Lung (tissue), 12 donors: Measurements from ENCODE around the gene CYRIA. TPM values are rescaled to one million over a fixed set of nuclear protein-coding genes. Genes with fewer than 3 reads are reported as not detected.

Source experiments
- ATAC-seq: fragments of 200-7000 bp; cut with Tn5 transposase; one replicate; pipeline ENCODE4 v1.9.1; 2020; ENCODE audit warnings: moderate number of reproducible peaks; ENCODE audit not compliant: insufficient read depth, low FRiP score
- DNase-seq, 3 donors: peaks; one replicate each; pipeline ENCODE4 v3.0.0-alpha.2; 2013 to 2017
- H3K27ac ChIP-seq, 2 donors: one replicate each; pipeline ENCODE4 v1.5.1; 2013; ENCODE audit warnings: mild to moderate bottlenecking in 2 of 2, moderate library complexity in 2 of 2, control low read depth in 1 of 2, inconsistent platforms in 1 of 2, low read depth in 1 of 2, low read length in 1 of 2
- H3K27me3 ChIP-seq, 3 donors: one replicate each; pipeline ENCODE4 v1.5.1; 2013; ENCODE audit warnings: low read length in 2 of 3; ENCODE audit not compliant: control insufficient read depth in 3 of 3, insufficient read depth in 3 of 3
- H3K36me3 ChIP-seq, 4 donors: one replicate each; pipeline ENCODE4 v1.5.1; 2013; ENCODE audit warnings: low read length in 4 of 4, mild to moderate bottlenecking in 1 of 4, moderate library complexity in 1 of 4; ENCODE audit not compliant: control insufficient read depth in 4 of 4, insufficient read depth in 4 of 4
- H3K4me1 ChIP-seq, 5 donors: one replicate each; pipeline ENCODE4 v1.5.1; 2013; ENCODE audit warnings: low read length in 5 of 5, mild to moderate bottlenecking in 2 of 5, moderate library complexity in 1 of 5; ENCODE audit not compliant: control insufficient read depth in 5 of 5, insufficient read depth in 5 of 5
- H3K4me3 ChIP-seq: one replicate; pipeline ENCODE4 v1.5.1; 2013; ENCODE audit warnings: mild to moderate bottlenecking, control low read depth, moderate library complexity
- H3K9ac ChIP-seq, 2 donors: one replicate each; pipeline ENCODE4 v1.5.1; 2013; ENCODE audit warnings: low read length in 2 of 2, control low read depth in 1 of 2; ENCODE audit not compliant: insufficient read depth in 1 of 2
- H3K9me3 ChIP-seq, 4 donors: one replicate each; pipeline ENCODE4 v1.5.1; 2013; ENCODE audit warnings: low read length in 3 of 4, mild to moderate bottlenecking in 1 of 4, moderate library complexity in 1 of 4; ENCODE audit not compliant: control insufficient read depth in 4 of 4, insufficient read depth in 3 of 4
- WGBS, 2 donors: extraction: QIAGEN DNeasy Blood & Tissue Kit; methylation state at CpG; one replicate each; pipeline ENCODE4 v1.1.7; 2013; 5-methylcytosine and 5-hydroxymethylcytosine counted together
- polyA plus RNA-seq, 2 donors: library from polyadenylated mRNA; stranded (reverse); fragments of 200-250 nt; gene quantifications; one replicate each; pipeline ENCODE4 v1.2.1, GENCODE V29; 2013
- total RNA-seq, 2 donors: library from RNA; depleted of rRNA in 1 of 2; stranded (reverse); fragments of >200 nt in 1 of 2; gene quantifications; one replicate each; pipeline ENCODE4 v1.2.1, GENCODE V29; 2014 to 2021
- TF ChIP-seq, protein P1 (sequence below): IDR thresholded peaks from 2 replicates; pipeline ENCODE4 v1.5.1; 2012; ENCODE audit warnings: mild to moderate bottlenecking; ENCODE audit errors: control extremely low read depth, extremely low read depth
- donor health status: control.
- donor health status: control.
- donor health status: Bipolar disorder and iron deficiency.
- donor health status: healthy.
- donor health status: DM: yes; HTN: yes; CAD: no.

The CYRIA gene
- total and polyA plus RNA-seq, 4 donors, result 4.3 to 23.6 (median 16.6) TPM

DNA sequence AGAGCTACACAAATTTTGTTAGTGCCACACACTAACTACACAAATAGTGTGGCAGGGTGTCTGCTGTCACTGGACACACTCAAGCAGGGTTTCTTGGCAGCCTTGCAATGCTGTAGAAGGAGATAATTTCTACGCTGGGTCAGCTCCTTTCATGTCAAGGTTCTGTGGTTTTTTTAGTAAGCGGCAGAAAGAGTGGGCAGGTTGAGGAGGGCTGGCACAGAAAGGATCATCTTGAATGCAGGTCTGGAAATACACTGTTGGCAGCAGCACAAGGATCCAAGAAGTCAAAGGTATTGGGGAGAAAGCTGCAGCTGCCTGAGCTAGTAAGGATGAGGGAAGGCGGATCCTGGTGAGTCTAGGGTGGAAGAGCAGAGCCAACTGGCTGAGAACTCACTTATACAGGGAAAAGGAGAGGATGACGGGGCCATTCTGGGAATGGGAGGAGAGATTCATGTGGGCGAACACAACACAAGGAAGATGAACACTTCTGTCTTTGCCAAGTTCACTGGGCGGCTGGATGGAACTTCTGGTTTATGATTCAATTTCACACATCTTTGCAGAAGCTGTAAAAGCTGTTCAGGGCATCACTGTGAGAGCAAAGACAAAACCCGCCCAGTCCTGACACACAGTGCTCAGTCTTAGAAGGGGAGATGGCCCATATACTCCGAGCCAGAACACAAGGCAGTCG is 16.9 kb upstream of the CYRIA start:
- Histone ChIP-seq H3K36me3 (no peaks in the 10 kb centered on the region), H3K4me1 (no peaks in the 10 kb centered on the region), H3K9ac (no peak overlapping the region), H3K27ac (no peak overlapping the region), H3K9me3 (no peaks in the 10 kb centered on the region), H3K4me3 (no peak overlapping the region), H3K27me3 (no peaks in the 10 kb centered on the region)
- 91 to 94% methylated on average over 9 of the region's 9 CpGs for WGBS, 2 donors
- no peak for DNase-seq
- no peak for ATAC-seq
- TF ChIP-seq, protein P1, sequence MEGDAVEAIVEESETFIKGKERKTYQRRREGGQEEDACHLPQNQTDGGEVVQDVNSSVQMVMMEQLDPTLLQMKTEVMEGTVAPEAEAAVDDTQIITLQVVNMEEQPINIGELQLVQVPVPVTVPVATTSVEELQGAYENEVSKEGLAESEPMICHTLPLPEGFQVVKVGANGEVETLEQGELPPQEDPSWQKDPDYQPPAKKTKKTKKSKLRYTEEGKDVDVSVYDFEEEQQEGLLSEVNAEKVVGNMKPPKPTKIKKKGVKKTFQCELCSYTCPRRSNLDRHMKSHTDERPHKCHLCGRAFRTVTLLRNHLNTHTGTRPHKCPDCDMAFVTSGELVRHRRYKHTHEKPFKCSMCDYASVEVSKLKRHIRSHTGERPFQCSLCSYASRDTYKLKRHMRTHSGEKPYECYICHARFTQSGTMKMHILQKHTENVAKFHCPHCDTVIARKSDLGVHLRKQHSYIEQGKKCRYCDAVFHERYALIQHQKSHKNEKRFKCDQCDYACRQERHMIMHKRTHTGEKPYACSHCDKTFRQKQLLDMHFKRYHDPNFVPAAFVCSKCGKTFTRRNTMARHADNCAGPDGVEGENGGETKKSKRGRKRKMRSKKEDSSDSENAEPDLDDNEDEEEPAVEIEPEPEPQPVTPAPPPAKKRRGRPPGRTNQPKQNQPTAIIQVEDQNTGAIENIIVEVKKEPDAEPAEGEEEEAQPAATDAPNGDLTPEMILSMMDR, result no peak

DNA sequence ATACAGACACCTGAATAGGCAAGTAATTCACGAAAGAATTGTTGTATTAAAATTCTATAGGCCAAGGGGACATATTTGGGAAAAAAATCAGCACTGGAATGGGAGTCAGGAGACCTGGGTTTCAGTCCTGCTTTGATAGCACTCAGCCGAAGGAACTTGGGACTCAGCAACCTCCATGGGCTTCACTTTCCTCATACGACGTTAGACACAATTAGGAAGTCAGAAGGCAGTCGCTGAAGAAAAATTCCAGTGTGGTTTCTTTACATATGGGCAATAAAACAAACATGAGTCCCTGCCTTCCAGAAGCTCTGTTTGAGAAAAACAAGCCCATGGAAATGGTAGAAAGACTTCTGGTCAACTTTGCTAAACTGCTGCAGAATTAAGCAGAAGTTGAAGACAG is 15.1 kb upstream of the CYRIA start:
- ATAC-seq (no peak), DNase-seq (no peak)
- Histone ChIP-seq H3K36me3 (no peaks in the 10 kb centered on the region), H3K27me3 (no peaks in the 10 kb centered on the region), H3K9me3 (no peaks in the 10 kb centered on the region), H3K4me1 (no peaks in the 10 kb centered on the region), H3K9ac (no peak overlapping the region), H3K27ac (no peak overlapping the region), H3K4me3 (no peak overlapping the region)
- TF ChIP-seq, protein P1, result no peak
- WGBS, 2 donors, result 77% methylated on average over 5 of the region's 5 CpGs

DNA sequence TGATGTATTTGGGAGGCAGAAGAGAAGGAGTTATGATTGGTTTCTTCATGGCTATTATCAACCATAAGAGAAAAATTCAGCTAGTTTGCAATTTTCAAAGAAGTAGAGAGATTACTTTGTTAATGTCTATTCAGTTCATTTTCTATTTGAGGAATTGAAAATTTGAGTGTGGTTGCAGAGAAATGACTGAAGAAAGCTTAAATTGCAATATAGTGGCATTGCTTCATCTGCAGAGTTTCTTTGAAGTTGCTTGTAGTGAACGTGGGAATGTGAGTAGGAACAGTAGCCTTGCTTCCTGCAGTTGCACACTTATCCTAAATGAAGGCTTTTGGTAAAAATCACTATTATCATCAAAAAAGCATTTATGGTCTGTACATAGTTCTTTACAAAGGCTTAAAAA is 14.7 kb upstream of the CYRIA start:
- DNase-seq (no peak), ATAC-seq (no peak)
- Histone ChIP-seq H3K9ac (no peak overlapping the region), H3K4me3 (no peak overlapping the region), H3K4me1 (no peaks in the 10 kb centered on the region), H3K27ac (no peak overlapping the region), H3K9me3 (no peaks in the 10 kb centered on the region), H3K27me3 (no peaks in the 10 kb centered on the region), H3K36me3 (no peaks in the 10 kb centered on the region)
- WGBS, 2 donors, result 22 to 41% methylated on average over 1 of the region's 1 CpG
- TF ChIP-seq, protein P1, result no peak

DNA sequence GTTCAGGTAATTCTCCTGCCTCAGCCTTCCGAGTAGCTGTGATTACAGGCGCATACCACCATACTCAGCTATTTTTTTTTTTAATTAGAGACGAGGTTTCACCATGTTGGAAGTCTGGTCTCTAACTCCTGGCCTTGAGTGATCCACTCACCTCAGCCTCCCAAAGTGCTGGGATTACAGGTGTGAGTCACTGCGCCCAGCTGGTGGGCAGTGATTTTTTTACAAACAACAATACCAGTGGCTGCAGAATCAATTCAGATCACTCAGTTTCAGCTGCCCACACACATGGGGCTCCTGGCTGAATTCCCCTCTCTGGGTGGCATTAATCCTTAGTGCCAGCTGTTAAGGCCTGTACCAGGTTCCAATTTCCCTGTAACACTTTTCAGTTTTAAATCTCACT is 13.3 kb upstream of the CYRIA start:
- ATAC-seq (no peak), DNase-seq (no peak)
- Histone ChIP-seq H3K36me3 (no peaks in the 10 kb centered on the region), H3K9ac (no peak overlapping the region), H3K27me3 (no peaks in the 10 kb centered on the region), H3K9me3 (no peaks in the 10 kb centered on the region), H3K4me3 (no peak overlapping the region), H3K27ac (no peak overlapping the region), H3K4me1 (peaks cover 0 to 4% (median 0%) of the 10 kb centered on the region in 5 donors)
- TF ChIP-seq, protein P1, result no peak
- 88 to 100% methylated on average over 4 of the region's 4 CpGs for WGBS, 2 donors
